GM23338 (cell line): ENCODE measurements around the gene SLC20A1. TPM values are rescaled to one million over a fixed set of nuclear protein-coding genes. Genes with fewer than 3 reads are reported as not detected.

Experiments used
- ATAC-seq: fragments of 200-7000 bp; cut with Tn5 transposase; 3 replicates; pipeline ENCODE4 v1.9.1; 2020
- DNase-seq: peaks from one replicate; pipeline ENCODE4 v3.0.0-alpha.2; 2015; ENCODE audit warnings: low spot score
- H2AFZ ChIP-seq: fragments of 200-600 bp; sonication (generic); 2 replicates; pipeline ENCODE4 v1.8.0; 2016; ENCODE audit warnings: antibody characterized with exemption, mild to moderate bottlenecking, moderate library complexity
- H3F3A ChIP-seq: fragments of 200-600 bp; sonication (generic); replicated peaks from 2 replicates; pipeline ENCODE4 v1.8.0; 2017; ENCODE audit warnings: antibody characterized with exemption, mixed run types, low read depth
- H3K27ac ChIP-seq: fragments of 200-600 bp; sonication (generic); 2 replicates; pipeline ENCODE4 v1.6.1; 2016; ENCODE audit warnings: low read depth
- H3K27me3 ChIP-seq: fragments of 200-600 bp; sonication (generic); 2 replicates; pipeline ENCODE4 v1.8.0; 2016; ENCODE audit warnings: mild to moderate bottlenecking, mixed run types, moderate library complexity; ENCODE audit not compliant: insufficient read depth
- H3K36me3 ChIP-seq: fragments of 200-600 bp; sonication (generic); 2 replicates; pipeline ENCODE4 v1.8.0; 2016; ENCODE audit warnings: mild to moderate bottlenecking; ENCODE audit not compliant: insufficient read depth
- H3K4me1 ChIP-seq: fragments of 200-600 bp; sonication (generic); 2 replicates; pipeline ENCODE4 v1.8.0; 2016; ENCODE audit warnings: mild to moderate bottlenecking, moderate library complexity; ENCODE audit not compliant: insufficient read depth
- H3K4me2 ChIP-seq: fragments of 200-600 bp; sonication (generic); 2 replicates; pipeline ENCODE4 v1.7.1; 2017; ENCODE audit warnings: mixed run types
- H3K4me3 ChIP-seq: fragments of 200-600 bp; sonication (generic); 2 replicates; pipeline ENCODE4 v1.6.1; 2016; ENCODE audit warnings: mixed run types
- H3K79me2 ChIP-seq: fragments of 200-600 bp; sonication (generic); replicated peaks from 2 replicates; pipeline ENCODE4 v1.8.0; 2017; ENCODE audit warnings: mild to moderate bottlenecking; ENCODE audit not compliant: insufficient read depth
- H3K9me2 ChIP-seq: fragments of 200-600 bp; sonication (generic); 2 replicates; pipeline ENCODE4 v1.8.0; 2017; ENCODE audit not compliant: insufficient read depth
- H4K20me1 ChIP-seq: fragments of 200-600 bp; sonication (generic); replicated peaks from 2 replicates; pipeline ENCODE4 v1.8.0; 2017; ENCODE audit warnings: mild to moderate bottlenecking; ENCODE audit not compliant: insufficient read depth
- H3K27ac Mint-ChIP-seq: 2 replicates; pipeline ENCODE4 v1.8.0; 2020; ENCODE audit warnings: inconsistent platforms, mild to moderate bottlenecking, moderate library complexity, mixed read lengths
- H3K27me3 Mint-ChIP-seq: 3 replicates; pipeline ENCODE4 v1.8.0; 2022; ENCODE audit warnings: low read depth, mild to moderate bottlenecking, moderate library complexity, mixed read lengths, inconsistent platforms; ENCODE audit not compliant: insufficient read depth, poor library complexity
- H3K36me3 Mint-ChIP-seq: 3 replicates; pipeline ENCODE4 v1.8.0; 2021; ENCODE audit warnings: low read depth, mild to moderate bottlenecking, inconsistent platforms, moderate library complexity, mixed read lengths
- H3K4me1 Mint-ChIP-seq: 3 replicates; pipeline ENCODE4 v1.8.0; 2020; ENCODE audit warnings: mild to moderate bottlenecking, inconsistent platforms, mixed read lengths
- H3K4me3 Mint-ChIP-seq: 3 replicates; pipeline ENCODE4 v1.8.0; 2021; ENCODE audit warnings: moderate library complexity, mild to moderate bottlenecking, inconsistent platforms, mixed read lengths
- H3K9me3 Mint-ChIP-seq: 3 replicates; pipeline ENCODE4 v1.8.0; 2020; ENCODE audit warnings: moderate library complexity, mild to moderate bottlenecking, inconsistent platforms, mixed read lengths
- EZH2 ChIP-seq: fragments of 200-600 bp; sonication (generic); IDR thresholded peaks from one replicate; pipeline ENCODE4 v1.8.0; 2017; ENCODE audit warnings: antibody characterized with exemption, mild to moderate bottlenecking, low read depth; ENCODE audit not compliant: unreplicated experiment
- EZH2phosphoT487 ChIP-seq: fragments of 200-600 bp; sonication (generic); IDR thresholded peaks from one replicate; pipeline ENCODE4 v1.8.1; 2018; ENCODE audit warnings: antibody characterized with exemption; ENCODE audit not compliant: unreplicated experiment
- JUNB ChIP-seq: IDR thresholded peaks from one replicate; pipeline ENCODE4 v1.6.1; 2016; ENCODE audit warnings: antibody characterized with exemption; ENCODE audit not compliant: unreplicated experiment
- NANOG ChIP-seq: IDR thresholded peaks from 2 replicates; pipeline ENCODE4 v1.6.1; 2016; ENCODE audit warnings: antibody characterized with exemption, borderline replicate concordance
- POLR2AphosphoS5 ChIP-seq: IDR thresholded peaks from 2 replicates; pipeline ENCODE4 v1.6.1; 2016; ENCODE audit warnings: antibody characterized with exemption, low read depth
- STAT1 ChIP-seq: IDR thresholded peaks from one replicate; pipeline ENCODE4 v1.6.1; 2016; ENCODE audit warnings: antibody characterized with exemption; ENCODE audit not compliant: unreplicated experiment
- polyA plus RNA-seq: library from polyadenylated mRNA; unstranded; fragments of >200 nt; fragmentation: Nextera tagmentation; extraction: Ambion mirVana; gene quantifications from 2 replicates; pipeline ENCODE4 v1.2.1, GENCODE V29; 2016
- total RNA-seq: library from RNA; depleted of rRNA; stranded (reverse); fragments of >200 nt; shearing (Covaris generic); gene quantifications from 2 replicates; pipeline ENCODE4 v1.2.3, GENCODE V29; 2014
- TF ChIP-seq, protein P1 (sequence below): fragments of 250-450 bp; sonication (Bioruptor Pico); IDR thresholded peaks from 2 replicates; pipeline ENCODE4 v1.5.0; 2020; ENCODE audit warnings: mild to moderate bottlenecking, moderate library complexity
- TF ChIP-seq, protein P2 (sequence below): IDR thresholded peaks from 2 replicates; pipeline ENCODE4 v1.6.1; 2016; ENCODE audit warnings: antibody characterized with exemption
- TF ChIP-seq, protein P3 (sequence below), 2 experiments: fragments of 200-600 bp in 1 of 2; sonication (generic) in 1 of 2; conservative IDR thresholded peaks; 2 replicates each; pipeline versions ENCODE4 v1.5.1 to v1.6.1; 2016 to 2017; ENCODE audit warnings: antibody characterized with exemption in 2 of 2, low read depth in 2 of 2, mild to moderate bottlenecking in 2 of 2, moderate library complexity in 1 of 2

The SLC20A1 gene
- total and polyA plus RNA-seq, 2 experiments from 2014 or later: 52.9 to 84.3 TPM

DNA sequence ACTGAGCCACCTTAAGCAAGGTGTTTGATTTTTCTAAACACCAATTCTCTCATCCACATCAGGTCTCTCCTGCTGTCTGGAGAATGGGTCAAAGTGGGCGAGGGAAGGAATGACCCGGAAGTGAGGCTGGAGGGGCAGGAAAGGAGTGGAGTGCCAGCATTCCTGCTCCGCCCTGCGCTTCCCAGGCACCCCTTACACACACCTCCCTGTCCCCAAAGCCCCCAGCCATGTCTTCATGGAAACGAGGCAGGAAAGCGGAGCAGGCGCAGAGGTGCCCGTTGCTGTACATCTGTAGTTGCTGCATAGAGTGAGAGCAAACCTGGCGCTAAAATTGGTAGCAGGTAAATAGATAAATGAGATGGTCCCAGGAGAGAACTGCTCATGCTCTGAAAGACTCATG is 47.9 kb downstream of the SLC20A1 start (continued):
- TF ChIP-seq, protein P1, sequence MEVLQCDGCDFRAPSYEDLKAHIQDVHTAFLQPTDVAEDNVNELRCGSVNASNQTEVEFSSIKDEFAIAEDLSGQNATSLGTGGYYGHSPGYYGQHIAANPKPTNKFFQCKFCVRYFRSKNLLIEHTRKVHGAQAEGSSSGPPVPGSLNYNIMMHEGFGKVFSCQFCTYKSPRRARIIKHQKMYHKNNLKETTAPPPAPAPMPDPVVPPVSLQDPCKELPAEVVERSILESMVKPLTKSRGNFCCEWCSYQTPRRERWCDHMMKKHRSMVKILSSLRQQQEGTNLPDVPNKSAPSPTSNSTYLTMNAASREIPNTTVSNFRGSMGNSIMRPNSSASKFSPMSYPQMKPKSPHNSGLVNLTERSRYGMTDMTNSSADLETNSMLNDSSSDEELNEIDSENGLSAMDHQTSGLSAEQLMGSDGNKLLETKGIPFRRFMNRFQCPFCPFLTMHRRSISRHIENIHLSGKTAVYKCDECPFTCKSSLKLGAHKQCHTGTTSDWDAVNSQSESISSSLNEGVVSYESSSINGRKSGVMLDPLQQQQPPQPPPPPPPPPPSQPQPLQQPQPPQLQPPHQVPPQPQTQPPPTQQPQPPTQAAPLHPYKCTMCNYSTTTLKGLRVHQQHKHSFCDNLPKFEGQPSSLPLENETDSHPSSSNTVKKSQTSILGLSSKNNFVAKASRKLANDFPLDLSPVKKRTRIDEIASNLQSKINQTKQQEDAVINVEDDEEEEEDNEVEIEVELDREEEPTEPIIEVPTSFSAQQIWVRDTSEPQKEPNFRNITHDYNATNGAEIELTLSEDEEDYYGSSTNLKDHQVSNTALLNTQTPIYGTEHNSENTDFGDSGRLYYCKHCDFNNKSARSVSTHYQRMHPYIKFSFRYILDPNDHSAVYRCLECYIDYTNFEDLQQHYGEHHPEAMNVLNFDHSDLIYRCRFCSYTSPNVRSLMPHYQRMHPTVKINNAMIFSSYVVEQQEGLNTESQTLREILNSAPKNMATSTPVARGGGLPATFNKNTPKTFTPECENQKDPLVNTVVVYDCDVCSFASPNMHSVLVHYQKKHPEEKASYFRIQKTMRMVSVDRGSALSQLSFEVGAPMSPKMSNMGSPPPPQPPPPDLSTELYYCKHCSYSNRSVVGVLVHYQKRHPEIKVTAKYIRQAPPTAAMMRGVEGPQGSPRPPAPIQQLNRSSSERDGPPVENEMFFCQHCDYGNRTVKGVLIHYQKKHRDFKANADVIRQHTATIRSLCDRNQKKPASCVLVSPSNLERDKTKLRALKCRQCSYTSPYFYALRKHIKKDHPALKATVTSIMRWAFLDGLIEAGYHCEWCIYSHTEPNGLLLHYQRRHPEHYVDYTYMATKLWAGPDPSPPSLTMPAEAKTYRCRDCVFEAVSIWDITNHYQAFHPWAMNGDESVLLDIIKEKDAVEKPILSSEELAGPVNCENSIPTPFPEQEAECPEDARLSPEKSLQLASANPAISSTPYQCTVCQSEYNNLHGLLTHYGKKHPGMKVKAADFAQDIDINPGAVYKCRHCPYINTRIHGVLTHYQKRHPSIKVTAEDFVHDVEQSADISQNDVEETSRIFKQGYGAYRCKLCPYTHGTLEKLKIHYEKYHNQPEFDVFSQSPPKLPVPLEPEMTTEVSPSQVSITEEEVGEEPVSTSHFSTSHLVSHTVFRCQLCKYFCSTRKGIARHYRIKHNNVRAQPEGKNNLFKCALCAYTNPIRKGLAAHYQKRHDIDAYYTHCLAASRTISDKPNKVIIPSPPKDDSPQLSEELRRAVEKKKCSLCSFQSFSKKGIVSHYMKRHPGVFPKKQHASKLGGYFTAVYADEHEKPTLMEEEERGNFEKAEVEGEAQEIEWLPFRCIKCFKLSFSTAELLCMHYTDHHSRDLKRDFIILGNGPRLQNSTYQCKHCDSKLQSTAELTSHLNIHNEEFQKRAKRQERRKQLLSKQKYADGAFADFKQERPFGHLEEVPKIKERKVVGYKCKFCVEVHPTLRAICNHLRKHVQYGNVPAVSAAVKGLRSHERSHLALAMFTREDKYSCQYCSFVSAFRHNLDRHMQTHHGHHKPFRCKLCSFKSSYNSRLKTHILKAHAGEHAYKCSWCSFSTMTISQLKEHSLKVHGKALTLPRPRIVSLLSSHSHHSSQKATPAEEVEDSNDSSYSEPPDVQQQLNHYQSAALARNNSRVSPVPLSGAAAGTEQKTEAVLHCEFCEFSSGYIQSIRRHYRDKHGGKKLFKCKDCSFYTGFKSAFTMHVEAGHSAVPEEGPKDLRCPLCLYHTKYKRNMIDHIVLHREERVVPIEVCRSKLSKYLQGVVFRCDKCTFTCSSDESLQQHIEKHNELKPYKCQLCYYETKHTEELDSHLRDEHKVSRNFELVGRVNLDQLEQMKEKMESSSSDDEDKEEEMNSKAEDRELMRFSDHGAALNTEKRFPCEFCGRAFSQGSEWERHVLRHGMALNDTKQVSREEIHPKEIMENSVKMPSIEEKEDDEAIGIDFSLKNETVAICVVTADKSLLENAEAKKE (CRISPR knock-in tag): no peak
- TF ChIP-seq, protein P2, sequence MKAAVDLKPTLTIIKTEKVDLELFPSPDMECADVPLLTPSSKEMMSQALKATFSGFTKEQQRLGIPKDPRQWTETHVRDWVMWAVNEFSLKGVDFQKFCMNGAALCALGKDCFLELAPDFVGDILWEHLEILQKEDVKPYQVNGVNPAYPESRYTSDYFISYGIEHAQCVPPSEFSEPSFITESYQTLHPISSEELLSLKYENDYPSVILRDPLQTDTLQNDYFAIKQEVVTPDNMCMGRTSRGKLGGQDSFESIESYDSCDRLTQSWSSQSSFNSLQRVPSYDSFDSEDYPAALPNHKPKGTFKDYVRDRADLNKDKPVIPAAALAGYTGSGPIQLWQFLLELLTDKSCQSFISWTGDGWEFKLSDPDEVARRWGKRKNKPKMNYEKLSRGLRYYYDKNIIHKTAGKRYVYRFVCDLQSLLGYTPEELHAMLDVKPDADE: no peak
- TF ChIP-seq STAT1: no peak

DNA sequence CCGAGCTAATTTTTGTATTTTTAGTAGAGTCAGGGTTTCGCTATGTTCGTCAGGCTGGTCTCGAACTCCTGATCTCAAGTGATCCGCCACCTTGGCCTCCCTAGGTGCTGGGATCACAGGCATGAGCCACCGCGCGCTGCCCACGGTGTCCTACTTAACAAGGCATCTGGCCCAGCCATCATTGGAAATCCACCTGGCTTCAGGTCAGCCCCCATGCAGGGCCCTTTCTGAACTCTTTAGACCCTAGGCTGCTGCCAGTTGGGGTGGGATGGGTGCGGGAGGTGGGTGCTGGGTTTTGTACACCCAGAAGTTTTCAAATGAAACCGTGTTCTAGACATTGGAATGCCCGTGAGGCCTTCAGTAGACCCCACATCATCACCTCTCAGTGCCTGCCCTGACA is 48.4 kb downstream of the SLC20A1 start:
- H3K27ac Mint-ChIP-seq: no peak overlapping the region
- Histone ChIP-seq H3K4me3 (no peak overlapping the region), H3K27me3 (no peaks in the 10 kb centered on the region), H3F3A (no peaks in the 10 kb centered on the region), H2AFZ (no peak overlapping the region), H4K20me1 (no peaks in the 10 kb centered on the region), H3K36me3 (no peaks in the 10 kb centered on the region), H3K4me2 (no peak overlapping the region), H3K4me1 (no peaks in the 10 kb centered on the region), H3K27ac (no peak overlapping the region), H3K79me2 (no peaks in the 10 kb centered on the region), H3K9me2 (no peaks in the 10 kb centered on the region)
- no peaks in the 10 kb centered on the region for H3K36me3 Mint-ChIP-seq
- TF ChIP-seq JUNB (no peak), POLR2AphosphoS5 (no peak), NANOG (no peak), EZH2phosphoT487 (no peak), EZH2 (no peak)
- TF ChIP-seq, protein P3, sequence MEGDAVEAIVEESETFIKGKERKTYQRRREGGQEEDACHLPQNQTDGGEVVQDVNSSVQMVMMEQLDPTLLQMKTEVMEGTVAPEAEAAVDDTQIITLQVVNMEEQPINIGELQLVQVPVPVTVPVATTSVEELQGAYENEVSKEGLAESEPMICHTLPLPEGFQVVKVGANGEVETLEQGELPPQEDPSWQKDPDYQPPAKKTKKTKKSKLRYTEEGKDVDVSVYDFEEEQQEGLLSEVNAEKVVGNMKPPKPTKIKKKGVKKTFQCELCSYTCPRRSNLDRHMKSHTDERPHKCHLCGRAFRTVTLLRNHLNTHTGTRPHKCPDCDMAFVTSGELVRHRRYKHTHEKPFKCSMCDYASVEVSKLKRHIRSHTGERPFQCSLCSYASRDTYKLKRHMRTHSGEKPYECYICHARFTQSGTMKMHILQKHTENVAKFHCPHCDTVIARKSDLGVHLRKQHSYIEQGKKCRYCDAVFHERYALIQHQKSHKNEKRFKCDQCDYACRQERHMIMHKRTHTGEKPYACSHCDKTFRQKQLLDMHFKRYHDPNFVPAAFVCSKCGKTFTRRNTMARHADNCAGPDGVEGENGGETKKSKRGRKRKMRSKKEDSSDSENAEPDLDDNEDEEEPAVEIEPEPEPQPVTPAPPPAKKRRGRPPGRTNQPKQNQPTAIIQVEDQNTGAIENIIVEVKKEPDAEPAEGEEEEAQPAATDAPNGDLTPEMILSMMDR (conservative IDR thresholded peaks at IDR 0.05; ENCODE audit: low read depth in 2 of 2): no peak
- TF ChIP-seq, protein P2: no peak
- no peaks in the 10 kb centered on the region for H3K27me3 Mint-ChIP-seq
- ATAC-seq (no peak), DNase-seq (no peak)
- peaks cover 8% of the 10 kb centered on the region for H3K4me1 Mint-ChIP-seq
- H3K4me3 Mint-ChIP-seq: no peak overlapping the region
- no peaks in the 10 kb centered on the region for H3K9me3 Mint-ChIP-seq
